ENCODE measurements around the gene STK32C. TPM values are rescaled to one million over a fixed set of nuclear protein-coding genes. Genes with fewer than 3 reads are reported as not detected.
A peak's percentile ranks its signal among the peaks of the same experiment; 100 is the strongest.

The STK32C gene
- total and polyA plus RNA-seq, 8 donors, result 9.9 to 18.2 (median 11.6) TPM

DNA sequence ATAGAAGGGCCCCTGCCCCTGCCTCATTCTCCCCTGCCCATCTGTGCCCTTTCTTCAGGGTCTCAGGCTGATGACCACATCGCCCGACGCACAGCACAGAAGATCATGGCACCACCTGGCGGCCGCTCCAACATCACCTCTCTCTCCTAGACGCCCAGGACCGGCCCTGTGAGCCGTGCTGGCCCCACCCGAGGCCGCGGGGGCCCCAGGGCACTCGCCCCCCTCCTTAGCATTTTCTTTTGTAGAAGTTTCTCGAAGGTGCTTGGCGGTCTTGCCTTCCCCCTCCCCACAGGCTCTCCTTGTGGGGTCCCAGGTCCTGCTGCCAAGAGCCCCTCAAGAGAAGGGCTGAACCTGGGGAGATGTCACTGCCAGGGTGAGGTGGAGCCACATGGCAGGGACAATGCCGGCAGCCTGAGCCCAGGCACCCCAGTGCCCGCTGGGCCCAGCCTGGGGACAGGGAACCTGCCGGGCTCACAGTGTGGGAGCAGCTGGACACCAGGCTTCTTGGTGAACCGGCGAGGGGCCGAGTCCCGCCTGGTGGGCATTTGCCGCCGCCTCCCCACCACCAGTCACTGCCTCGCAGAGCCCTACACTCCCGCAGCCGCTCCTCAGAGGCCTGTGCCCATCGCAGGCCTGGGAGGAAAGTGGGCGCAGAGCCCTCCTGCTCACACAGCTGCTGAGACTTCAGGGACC is 102.8 kb downstream of the STK32C start:
- Histone ChIP-seq H3K27me3 (peaks cover 0 to 5% of the 10 kb centered on the region in 2 donors), H3K4me1 (no peaks in the 10 kb centered on the region), H3K36me3 (peaks cover 0 to 20% of the 10 kb centered on the region in 2 donors), H3K9me3 (no peaks in the 10 kb centered on the region), H3K4me3 (no peak overlapping the region), H3K27ac (no peak overlapping the region)
- ATAC-seq, result no peak
- TF ChIP-seq CTCF (IDR thresholded peaks at IDR 0.05), result no peak
- peak in 1 of 4 donors; percentile 62 for DNase-seq
- intact Hi-C loops (cut with DNase I), result no loop called here

DNA sequence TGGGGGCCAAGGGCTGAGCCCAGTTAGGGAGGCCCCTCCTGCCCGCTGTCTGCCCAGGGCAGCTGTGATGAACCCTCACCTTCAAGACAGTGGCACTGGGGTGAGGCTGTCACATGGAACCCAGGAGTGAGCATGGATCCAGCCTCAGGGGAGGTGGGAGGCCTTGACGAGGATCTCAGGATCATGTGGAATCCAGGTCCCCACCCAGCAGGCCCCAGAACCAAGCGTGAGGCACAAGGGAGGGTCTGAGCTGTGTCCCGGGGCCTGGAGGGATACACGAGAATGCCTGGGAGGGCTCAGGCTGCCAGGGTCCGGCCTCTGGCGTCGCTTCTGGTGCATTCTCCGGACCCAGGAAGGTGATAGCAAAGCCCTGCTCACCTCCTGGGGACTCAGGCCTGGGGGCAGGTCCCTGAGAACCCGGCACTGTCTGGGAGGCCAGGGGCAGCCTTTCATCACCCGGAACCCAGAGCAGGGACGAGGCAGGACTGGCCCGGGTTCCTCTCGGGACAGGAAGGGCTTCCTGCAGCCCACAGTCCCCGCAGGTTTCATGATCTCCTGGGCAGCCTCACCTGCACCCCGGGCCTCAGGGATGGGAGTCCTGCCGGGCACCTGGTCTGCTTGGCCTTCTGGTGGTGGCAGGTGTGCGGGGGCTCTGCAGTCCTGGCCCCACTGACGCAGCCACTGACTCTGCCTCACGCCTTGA is 103.5 kb downstream of the STK32C start:
- H3K27ac ChIP-seq, result no peak overlapping the region
- ATAC-seq, result no peak
- intact Hi-C loops (cut with DNase I), result no loop called here

DNA sequence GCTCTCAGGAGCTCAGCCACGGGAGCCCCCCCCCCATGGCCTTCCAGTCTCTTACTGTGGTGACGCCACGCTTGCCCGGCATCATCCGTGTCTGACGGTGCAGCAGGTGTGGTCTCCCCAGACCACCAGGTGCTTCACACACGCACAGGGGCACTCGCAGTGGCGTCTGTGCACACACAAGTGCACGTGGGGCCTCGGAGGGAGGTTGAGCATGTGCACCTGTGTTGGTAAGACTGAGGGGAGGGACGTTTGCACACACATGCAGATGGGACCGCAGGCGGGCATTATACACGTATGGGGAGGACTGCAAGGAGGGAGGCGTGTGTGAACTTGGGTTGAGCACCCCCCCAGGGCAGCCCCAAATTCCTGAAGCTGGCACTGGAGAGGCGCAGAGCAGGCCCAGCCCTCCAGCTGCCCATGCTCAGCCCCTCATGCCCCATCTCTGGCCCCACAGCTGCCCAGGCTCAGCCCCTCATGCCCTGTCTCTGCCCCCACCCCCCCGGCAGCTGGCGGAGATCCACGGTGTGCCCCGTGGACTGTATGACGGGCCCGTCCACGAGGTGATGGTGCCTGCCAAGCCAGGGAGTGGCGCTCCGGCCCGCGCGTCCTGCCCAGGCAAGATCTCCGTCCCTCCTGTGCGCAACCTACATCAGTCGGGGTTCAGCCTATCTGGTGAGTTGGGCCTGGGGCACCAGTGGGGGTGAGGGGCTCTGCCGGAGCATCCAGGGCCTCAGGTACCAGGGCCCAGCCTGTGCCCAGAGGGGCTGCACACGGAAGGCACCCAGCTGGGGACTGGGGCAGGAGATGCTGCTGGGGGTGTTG is 104.3 kb downstream of the STK32C start:
- Histone ChIP-seq H3K9me3 (no peaks in the 10 kb centered on the region), H3K4me1 (no peaks in the 10 kb centered on the region), H3K4me3 (no peak overlapping the region), H3K27me3 (peaks cover 0 to 13% of the 10 kb centered on the region in 2 donors), H3K27ac (no peak overlapping the region), H3K36me3 (peaks cover 0 to 14% of the 10 kb centered on the region in 2 donors)
- intact Hi-C loops (cut with DNase I), result no loop called here
- DNase-seq (peak in 1 of 4 donors; percentile 73), ATAC-seq (no peak)
- TF ChIP-seq CTCF (IDR thresholded peaks at IDR 0.05), result no peak

More for the DNA sequence above, 103.5 kb downstream of the STK32C start:
- H3K4me3 ChIP-seq, result no peak overlapping the region
- H3K27me3 ChIP-seq, result peaks cover 0 to 9% of the 10 kb centered on the region in 2 donors
- DNase-seq, result peak in 1 of 4 donors; percentile 73
- TF ChIP-seq CTCF (IDR thresholded peaks at IDR 0.05), result no peak
- peaks cover 0 to 20% of the 10 kb centered on the region in 2 donors for H3K36me3 ChIP-seq
- H3K9me3 ChIP-seq, result no peaks in the 10 kb centered on the region
- no peaks in the 10 kb centered on the region for H3K4me1 ChIP-seq

GRCh38 chr10:132202070-132202970 is 105.4 kb downstream of the STK32C start:
- Histone ChIP-seq H3K36me3 (peaks cover 0 to 4% of the 10 kb centered on the region in 2 donors), H3K4me3 (no peak overlapping the region), H3K27me3 (peaks cover 0 to 24% of the 10 kb centered on the region in 2 donors), H3K9me3 (no peaks in the 10 kb centered on the region), H3K27ac (no peak overlapping the region), H3K4me1 (no peaks in the 10 kb centered on the region)
- intact Hi-C loops (cut with DNase I), result no loop called here
- DNase-seq, result peak in 1 of 4 donors; percentile 76
- no peak for ATAC-seq
- no peak for TF ChIP-seq CTCF (IDR thresholded peaks at IDR 0.05)

Measured in left lung (tissue), 10 donors.